ENCODE measurements around the gene CPT2. TPM values are rescaled to one million over a fixed set of nuclear protein-coding genes. Genes with fewer than 3 reads are reported as not detected.

Gene CPT2
- total RNA-seq, 4 donors from 2014 or later = 17.2 to 28.8 (median 21.7) TPM

- no peak overlapping the region for H3K27ac ChIP-seq
- no peaks in the 10 kb centered on the region for H3K9me3 ChIP-seq
- no peaks in the 10 kb centered on the region for H3K4me1 ChIP-seq
- no peak overlapping the region for H3K4me3 ChIP-seq
- no peaks in the 10 kb centered on the region for H3K27me3 ChIP-seq
- 77 to 92% methylated on average over 4 of the region's 4 CpGs for WGBS, 2 donors
- H3K36me3 ChIP-seq = peaks cover 0 to 5% (median 0%) of the 10 kb centered on the region in 3 donors
- DNase-seq (ENCODE audit: low spot score in 2 of 2) = no peak
- TF ChIP-seq CTCF (IDR thresholded peaks at IDR 0.05) (no peak), EP300 (IDR thresholded peaks at IDR 0.05) (no peak), POLR2A (IDR thresholded peaks at IDR 0.05) (no peak)
Measured at GRCh38 chr1:53246261-53247134, 49.9 kb downstream of the CPT2 start.

- DNase-seq (ENCODE audit: low spot score in 2 of 2) = no peak
- WGBS, 2 donors = 52 to 58% methylated on average over 3 of the region's 3 CpGs
Measured at GRCh38 chr1:53249706-53250105, 53.1 kb downstream of the CPT2 start.

GRCh38 chr1:53250325-53250724 is 53.7 kb downstream of the CPT2 start:
- no peaks in the 10 kb centered on the region for H3K27me3 ChIP-seq
- no peaks in the 10 kb centered on the region for H3K9me3 ChIP-seq
- H3K4me1 ChIP-seq = no peaks in the 10 kb centered on the region
- no peak overlapping the region for H3K4me3 ChIP-seq
- no peak for DNase-seq (ENCODE audit: low spot score in 2 of 2)
- WGBS, 2 donors = 93 to 94% methylated on average over 4 of the region's 4 CpGs
- H3K27ac ChIP-seq = no peak overlapping the region
- H3K36me3 ChIP-seq = peaks cover 0 to 9% (median 0%) of the 10 kb centered on the region in 3 donors
- TF ChIP-seq CTCF (IDR thresholded peaks at IDR 0.05) = no peak
- TF ChIP-seq EP300 (IDR thresholded peaks at IDR 0.05) = no peak
- no peak for TF ChIP-seq POLR2A (IDR thresholded peaks at IDR 0.05)

More at GRCh38 chr1:53249706-53250105, 53.1 kb downstream of the CPT2 start:
- H3K27me3 ChIP-seq = no peaks in the 10 kb centered on the region
- no peak overlapping the region for H3K4me3 ChIP-seq
- no peaks in the 10 kb centered on the region for H3K4me1 ChIP-seq
- no peaks in the 10 kb centered on the region for H3K9me3 ChIP-seq
- H3K27ac ChIP-seq = no peak overlapping the region
- no peak for TF ChIP-seq CTCF (IDR thresholded peaks at IDR 0.05)
- no peak for TF ChIP-seq EP300 (IDR thresholded peaks at IDR 0.05)
- peaks cover 0 to 5% (median 0%) of the 10 kb centered on the region in 3 donors for H3K36me3 ChIP-seq

- 73 to 77% methylated on average over 4 of the region's 4 CpGs for WGBS, 2 donors
- Histone ChIP-seq H3K36me3 (peaks cover 0 to 14% (median 0%) of the 10 kb centered on the region in 3 donors), H3K27ac (no peak overlapping the region), H3K4me1 (no peaks in the 10 kb centered on the region), H3K4me3 (no peak overlapping the region), H3K27me3 (no peaks in the 10 kb centered on the region), H3K9me3 (no peaks in the 10 kb centered on the region)
- no peak for DNase-seq (ENCODE audit: low spot score in 2 of 2)
- TF ChIP-seq POLR2A (IDR thresholded peaks at IDR 0.05) (no peak), CTCF (IDR thresholded peaks at IDR 0.05) (no peak), EP300 (IDR thresholded peaks at IDR 0.05) (no peak)
Measured at GRCh38 chr1:53254011-53254640, 57.5 kb downstream of the CPT2 start.

- TF ChIP-seq EP300 (IDR thresholded peaks at IDR 0.05) (no peak), CTCF (IDR thresholded peaks at IDR 0.05) (no peak), POLR2A (IDR thresholded peaks at IDR 0.05) (no peak)
- Histone ChIP-seq H3K27ac (no peak overlapping the region), H3K27me3 (no peaks in the 10 kb centered on the region), H3K9me3 (no peaks in the 10 kb centered on the region), H3K36me3 (peaks cover 0 to 17% (median 0%) of the 10 kb centered on the region in 3 donors), H3K4me1 (no peaks in the 10 kb centered on the region), H3K4me3 (no peak overlapping the region)
- WGBS, 2 donors = 92 to 96% methylated on average over 4 of the region's 4 CpGs
- DNase-seq (ENCODE audit: low spot score in 2 of 2) = no peak
Measured at GRCh38 chr1:53255031-53255430, 58.4 kb downstream of the CPT2 start.
